C4-2B (cell line): ENCODE results near the gene SLC7A8.

Experiments used
- ZFX ChIP-seq: fragments of 450-650 bp; IDR thresholded peaks from 2 replicates; pipeline ENCODE4 v1.6.1; 2017
- TF ChIP-seq, protein P1 (sequence below): fragments of 450-650 bp; conservative IDR thresholded peaks from 2 replicates; pipeline ENCODE4 v1.5.1; 2017; ENCODE audit warnings: mild to moderate bottlenecking

DNA sequence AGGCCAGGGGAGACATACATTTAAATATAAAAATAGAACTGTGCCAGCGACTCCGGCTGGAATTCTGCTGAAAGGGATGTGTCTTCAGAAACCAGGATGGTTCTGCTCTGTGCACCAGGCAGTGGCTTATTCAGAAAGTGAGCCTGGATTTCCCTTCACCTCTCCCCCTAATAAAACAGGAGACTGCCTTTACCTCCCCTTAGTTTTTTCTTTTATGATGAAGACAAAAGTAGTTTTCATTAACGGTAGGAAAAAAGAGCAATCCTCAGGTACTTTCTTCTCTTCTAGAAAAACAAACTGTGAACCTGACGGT lies 346 bp downstream of the SLC7A8 start:
- TF ChIP-seq, protein P1, sequence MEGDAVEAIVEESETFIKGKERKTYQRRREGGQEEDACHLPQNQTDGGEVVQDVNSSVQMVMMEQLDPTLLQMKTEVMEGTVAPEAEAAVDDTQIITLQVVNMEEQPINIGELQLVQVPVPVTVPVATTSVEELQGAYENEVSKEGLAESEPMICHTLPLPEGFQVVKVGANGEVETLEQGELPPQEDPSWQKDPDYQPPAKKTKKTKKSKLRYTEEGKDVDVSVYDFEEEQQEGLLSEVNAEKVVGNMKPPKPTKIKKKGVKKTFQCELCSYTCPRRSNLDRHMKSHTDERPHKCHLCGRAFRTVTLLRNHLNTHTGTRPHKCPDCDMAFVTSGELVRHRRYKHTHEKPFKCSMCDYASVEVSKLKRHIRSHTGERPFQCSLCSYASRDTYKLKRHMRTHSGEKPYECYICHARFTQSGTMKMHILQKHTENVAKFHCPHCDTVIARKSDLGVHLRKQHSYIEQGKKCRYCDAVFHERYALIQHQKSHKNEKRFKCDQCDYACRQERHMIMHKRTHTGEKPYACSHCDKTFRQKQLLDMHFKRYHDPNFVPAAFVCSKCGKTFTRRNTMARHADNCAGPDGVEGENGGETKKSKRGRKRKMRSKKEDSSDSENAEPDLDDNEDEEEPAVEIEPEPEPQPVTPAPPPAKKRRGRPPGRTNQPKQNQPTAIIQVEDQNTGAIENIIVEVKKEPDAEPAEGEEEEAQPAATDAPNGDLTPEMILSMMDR = no peak
- TF ChIP-seq ZFX = no peak
